Upper lobe of left lung (tissue), 6 donors: Measurements from ENCODE around the gene ALKAL2. TPM values are rescaled to one million over a fixed set of nuclear protein-coding genes. Genes with fewer than 3 reads are reported as not detected.

Experiments used
- ATAC-seq, 2 donors: fragments of 200-7000 bp; cut with Tn5 transposase; one replicate each; pipeline ENCODE4 v1.9.1; 2022; ENCODE audit warnings: mild to moderate bottlenecking in 2 of 2, moderate library complexity in 2 of 2; ENCODE audit not compliant: low FRiP score in 2 of 2
- DNase-seq, 2 donors: peaks; one replicate each; pipeline ENCODE4 v3.0.0-alpha.2; 2019 to 2020
- H3K27ac ChIP-seq, 4 donors: fragments of 200-600 bp; sonication (generic); one replicate each; pipeline ENCODE4 v1.5.1; 2016 to 2019
- H3K27me3 ChIP-seq, 4 donors: fragments of 200-600 bp; sonication (generic); one replicate each; pipeline ENCODE4 v1.5.1; 2017 to 2019
- H3K36me3 ChIP-seq, 4 donors: fragments of 200-600 bp; sonication (generic); one replicate each; pipeline ENCODE4 v1.5.1; 2016 to 2019
- H3K4me1 ChIP-seq, 4 donors: fragments of 200-600 bp; sonication (generic); one replicate each; pipeline ENCODE4 v1.5.1; 2018 to 2019
- H3K4me3 ChIP-seq, 4 donors: fragments of 200-600 bp; sonication (generic); one replicate each; pipeline ENCODE4 v1.5.1; 2017 to 2019; ENCODE audit warnings: mild to moderate bottlenecking in 2 of 4, moderate library complexity in 1 of 4
- H3K9me3 ChIP-seq, 4 donors: fragments of 200-600 bp; sonication (generic); one replicate each; pipeline ENCODE4 v1.5.1; 2018 to 2019
- EP300 ChIP-seq, 4 donors: sonication (generic); formaldehyde crosslinking; IDR thresholded peaks; one replicate each; pipeline ENCODE4 v1.5.1; 2017; ENCODE audit warnings: antibody characterized with exemption in 4 of 4, control low read depth in 2 of 4
- POLR2A ChIP-seq, 4 donors: fragments of 450-650 bp; IDR thresholded peaks; one replicate each; pipeline ENCODE4 v1.5.1; 2016 to 2017; ENCODE audit warnings: antibody characterized with exemption in 4 of 4, mild to moderate bottlenecking in 2 of 4
- POLR2AphosphoS5 ChIP-seq, 2 donors: sonication (generic); formaldehyde crosslinking; IDR thresholded peaks; one replicate each; pipeline ENCODE4 v1.5.1; 2017; ENCODE audit warnings: antibody characterized with exemption in 2 of 2
- WGBS, 2 donors: methylation state at CpG; one replicate each; pipeline ENCODE4 v1.1.5; 2017 to 2018; 5-methylcytosine and 5-hydroxymethylcytosine counted together
- total RNA-seq, 6 donors: library from RNA; depleted of rRNA in 4 of 6; stranded (reverse); fragments of >200 nt in 4 of 6; gene quantifications; one replicate each; pipeline versions ENCODE4 v1.1.0 to v1.2.1, GENCODE V29; 2016 to 2021
- TF ChIP-seq, protein P1 (sequence below), 6 experiments: fragments of 450-650 bp in 4 of 6; fragments of 200-600 bp in 2 of 6; sonication (generic) in 2 of 6; IDR thresholded peaks; one replicate each; pipeline ENCODE4 v1.5.1; 2016 to 2019; ENCODE audit warnings: antibody characterized with exemption in 6 of 6
- donor health status: DM: no; HTN: no; CAD: no; lungs with moderate emphysema.
- donor health status: DM: no; HTN: yes; CAD: no; lungs with severe emphysema.

Gene ALKAL2
- total RNA-seq, 6 donors from 2014 or later = 8.3 to 30.7 (median 14.8) TPM

DNA sequence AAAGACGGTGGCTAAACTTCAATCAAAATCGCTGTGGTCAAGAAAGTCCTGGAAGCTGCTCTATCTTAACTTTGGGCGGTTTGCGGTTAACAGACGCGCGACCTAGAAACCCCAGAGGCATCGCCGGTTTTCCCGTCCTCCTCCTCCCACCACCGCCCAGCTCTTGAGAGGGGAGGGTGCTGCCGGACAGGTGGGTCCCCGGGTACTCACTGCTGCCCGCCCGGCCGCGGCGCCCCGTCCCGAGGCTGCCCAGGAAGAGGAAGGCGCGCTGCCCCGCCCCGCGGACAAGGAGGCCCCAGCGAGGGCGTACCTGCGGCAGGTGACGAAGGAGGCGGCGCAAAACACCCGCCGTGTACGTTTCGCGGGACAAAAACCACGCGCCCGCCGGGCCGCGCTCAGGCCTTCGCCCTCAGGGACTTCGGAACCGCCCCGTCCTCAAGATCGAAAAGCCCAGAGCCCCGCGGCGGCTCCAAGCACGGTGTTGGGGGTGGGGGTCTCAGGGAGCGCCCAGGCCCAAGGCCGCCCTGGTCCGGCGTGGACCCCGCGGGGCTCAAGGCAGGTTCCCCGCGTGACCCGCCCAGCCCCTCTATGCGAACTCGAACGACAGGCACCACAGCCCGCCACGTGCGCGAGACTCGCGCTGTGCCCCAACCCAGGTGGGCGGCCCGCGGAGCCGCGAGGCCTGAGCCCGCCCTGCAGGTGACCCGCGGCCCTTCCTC is 24.0 kb downstream of the ALKAL2 start, which contains the start of gene SH3YL1:
SH3YL1 (minus strand) TSS at position 259 of the 719 bp plus-strand sequence; CDS start at position 211, 48 bp downstream.
- H3K36me3 ChIP-seq = no peaks in the 10 kb centered on the region
- peaks cover 36 to 74% (median 47%) of the 10 kb centered on the region in 4 donors for H3K4me1 ChIP-seq
- H3K27me3 ChIP-seq = no peaks in the 10 kb centered on the region
- DNase-seq (peak; percentile 90 to 95), ATAC-seq (peak; percentile 56 to 83)
- H3K9me3 ChIP-seq = no peaks in the 10 kb centered on the region
- 0 to 1% methylated on average over 2 to 43 of the region's 77 CpGs for WGBS, 2 donors
- peak within 1 kb of the TSS; percentile 90 to 93 (median 90) for H3K27ac ChIP-seq
- peak within 1 kb of the TSS; percentile 80 to 93 (median 86) for H3K4me3 ChIP-seq
- TF ChIP-seq POLR2AphosphoS5 (IDR thresholded peaks at IDR 0.05) (peak in 1 of 2 donors; percentile 67), POLR2A (IDR thresholded peaks at IDR 0.05) (peak in 2 of 4 donors; percentile 44 to 81)
- TF ChIP-seq, protein P1, sequence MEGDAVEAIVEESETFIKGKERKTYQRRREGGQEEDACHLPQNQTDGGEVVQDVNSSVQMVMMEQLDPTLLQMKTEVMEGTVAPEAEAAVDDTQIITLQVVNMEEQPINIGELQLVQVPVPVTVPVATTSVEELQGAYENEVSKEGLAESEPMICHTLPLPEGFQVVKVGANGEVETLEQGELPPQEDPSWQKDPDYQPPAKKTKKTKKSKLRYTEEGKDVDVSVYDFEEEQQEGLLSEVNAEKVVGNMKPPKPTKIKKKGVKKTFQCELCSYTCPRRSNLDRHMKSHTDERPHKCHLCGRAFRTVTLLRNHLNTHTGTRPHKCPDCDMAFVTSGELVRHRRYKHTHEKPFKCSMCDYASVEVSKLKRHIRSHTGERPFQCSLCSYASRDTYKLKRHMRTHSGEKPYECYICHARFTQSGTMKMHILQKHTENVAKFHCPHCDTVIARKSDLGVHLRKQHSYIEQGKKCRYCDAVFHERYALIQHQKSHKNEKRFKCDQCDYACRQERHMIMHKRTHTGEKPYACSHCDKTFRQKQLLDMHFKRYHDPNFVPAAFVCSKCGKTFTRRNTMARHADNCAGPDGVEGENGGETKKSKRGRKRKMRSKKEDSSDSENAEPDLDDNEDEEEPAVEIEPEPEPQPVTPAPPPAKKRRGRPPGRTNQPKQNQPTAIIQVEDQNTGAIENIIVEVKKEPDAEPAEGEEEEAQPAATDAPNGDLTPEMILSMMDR (IDR thresholded peaks at IDR 0.05) = no peak

DNA sequence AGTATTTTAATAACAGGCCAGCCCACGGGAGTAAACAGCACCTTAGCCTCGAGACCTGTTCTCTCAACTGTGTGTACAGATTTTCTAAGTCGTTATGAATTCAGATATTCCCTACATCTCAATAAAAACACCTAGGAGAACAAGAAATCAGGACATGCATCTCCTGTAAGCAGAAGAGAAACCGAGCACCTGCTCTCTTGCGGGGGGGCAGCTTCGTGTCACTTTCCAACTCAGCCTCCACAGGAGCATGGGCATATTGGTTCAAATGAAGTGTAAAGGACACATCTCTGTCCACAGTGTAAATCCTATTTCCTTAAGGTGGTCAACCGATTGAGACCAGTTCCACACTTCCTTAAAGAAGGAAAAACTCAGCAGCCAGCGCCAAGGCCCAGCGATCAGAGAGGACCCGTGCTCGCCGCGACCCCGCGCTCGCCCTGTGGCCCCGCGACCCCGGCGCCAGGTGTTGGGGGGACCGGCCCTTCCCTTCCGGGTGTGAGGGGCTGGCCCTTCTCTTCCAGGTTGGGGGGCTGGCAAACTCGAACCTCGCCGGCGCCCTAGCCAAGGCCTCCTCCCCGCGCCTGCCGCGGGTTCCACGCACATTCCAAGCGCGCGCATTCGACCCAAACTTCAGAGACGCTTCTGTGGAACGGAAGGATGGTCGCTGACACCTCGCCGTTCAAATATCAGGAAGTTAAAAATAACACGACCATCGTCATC is 24.7 kb downstream of the ALKAL2 start:
- no peaks in the 10 kb centered on the region for H3K27me3 ChIP-seq
- TF ChIP-seq EP300 (IDR thresholded peaks at IDR 0.05) (no peak), POLR2A (IDR thresholded peaks at IDR 0.05) (no peak), POLR2AphosphoS5 (IDR thresholded peaks at IDR 0.05) (no peak)
- TF ChIP-seq, protein P1 (IDR thresholded peaks at IDR 0.05) = no peak
- ATAC-seq = no peak
- H3K36me3 ChIP-seq = no peaks in the 10 kb centered on the region
- H3K9me3 ChIP-seq = no peaks in the 10 kb centered on the region
- WGBS, 2 donors = 22 to 32% methylated on average over 27 to 42 of the region's 42 CpGs
- peak overlapping the region; percentile 90 to 93 (median 90) for H3K27ac ChIP-seq
- peak in 1 of 2 donors; percentile 86 for DNase-seq
- peak overlapping the region in 3 of 4 donors; percentile 82 to 93 (median 89) for H3K4me3 ChIP-seq
- peaks cover 36 to 68% (median 47%) of the 10 kb centered on the region in 4 donors for H3K4me1 ChIP-seq

DNA sequence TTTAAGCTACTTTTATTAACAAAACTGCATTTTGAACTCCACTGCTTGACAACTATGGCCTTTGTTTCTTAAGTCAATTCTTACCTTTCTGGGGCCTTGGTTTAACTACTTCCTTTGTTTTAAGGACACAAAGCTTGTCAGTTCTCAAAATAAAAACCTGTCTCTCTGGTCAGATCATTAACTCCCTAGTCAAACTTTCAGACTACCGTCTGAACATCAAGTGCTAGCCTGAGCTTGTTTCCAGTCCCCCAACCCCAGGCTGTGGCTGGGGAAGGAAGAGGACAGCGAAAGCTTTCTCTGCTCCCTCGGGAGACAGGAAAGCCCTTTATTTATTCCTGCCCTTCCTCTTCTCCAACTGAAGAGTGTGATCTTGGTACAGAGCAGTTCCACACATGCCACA is 25.8 kb downstream of the ALKAL2 start:
- H3K4me1 ChIP-seq = peaks cover 31 to 60% (median 44%) of the 10 kb centered on the region in 4 donors
- H3K27ac ChIP-seq = peak overlapping the region; percentile 35 to 93 (median 64)
- no peaks in the 10 kb centered on the region for H3K9me3 ChIP-seq
- H3K27me3 ChIP-seq = no peaks in the 10 kb centered on the region
- TF ChIP-seq EP300 (IDR thresholded peaks at IDR 0.05) (no peak), POLR2A (IDR thresholded peaks at IDR 0.05) (no peak), POLR2AphosphoS5 (IDR thresholded peaks at IDR 0.05) (no peak)
- TF ChIP-seq, protein P1 (IDR thresholded peaks at IDR 0.05) = no peak
- ATAC-seq = no peak
- 40 to 43% methylated on average over 3 of the region's 3 CpGs for WGBS, 2 donors
- peak overlapping the region in 1 of 4 donors; percentile 89 for H3K4me3 ChIP-seq
- no peak for DNase-seq
- no peaks in the 10 kb centered on the region for H3K36me3 ChIP-seq

DNA sequence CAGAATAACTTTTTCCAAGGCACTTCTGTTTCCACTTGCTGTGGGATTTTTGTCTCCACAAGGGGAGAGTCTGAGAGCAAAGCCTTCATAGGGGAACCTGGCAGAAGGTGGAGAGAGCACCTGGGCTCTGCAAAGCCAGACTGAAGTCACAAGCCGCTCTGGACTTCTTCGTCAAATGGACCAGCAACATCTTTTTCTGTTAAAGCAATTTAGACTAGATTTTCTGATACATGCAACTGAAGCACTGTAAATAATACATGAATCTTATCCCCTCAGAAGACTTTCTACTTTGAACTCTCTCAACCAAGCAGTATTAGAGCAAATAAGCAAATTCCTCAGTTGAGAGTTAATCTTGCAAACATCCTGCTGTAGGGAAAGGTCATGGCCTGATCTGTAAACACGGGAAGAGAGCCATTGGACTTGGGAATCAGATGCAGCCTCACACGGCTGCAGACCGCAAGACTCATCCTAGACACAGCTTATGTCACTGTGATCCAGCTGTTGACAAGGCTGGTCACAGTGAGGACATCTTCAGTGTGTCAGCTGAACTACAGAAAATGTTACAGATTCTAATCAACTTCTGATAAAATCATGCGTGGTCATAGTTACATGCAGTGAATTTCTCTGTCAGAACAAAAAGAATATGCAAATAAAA is 27.3 kb downstream of the ALKAL2 start:
- no peak overlapping the region for H3K4me3 ChIP-seq
- H3K4me1 ChIP-seq = peaks cover 22 to 45% (median 30%) of the 10 kb centered on the region in 4 donors
- WGBS, 2 donors = 45 to 54% methylated on average over 6 of the region's 6 CpGs
- H3K27me3 ChIP-seq = no peaks in the 10 kb centered on the region
- no peak for ATAC-seq
- TF ChIP-seq POLR2A (IDR thresholded peaks at IDR 0.05) = no peak
- peak in 1 of 2 donors; percentile 43 for TF ChIP-seq POLR2AphosphoS5 (IDR thresholded peaks at IDR 0.05)
- H3K36me3 ChIP-seq = no peaks in the 10 kb centered on the region
- H3K9me3 ChIP-seq = no peaks in the 10 kb centered on the region
- peak overlapping the region in 1 of 4 donors; percentile 93 for H3K27ac ChIP-seq
- no peak for DNase-seq
